ENCODE data around the gene PLD4. TPM values are rescaled to one million over a fixed set of nuclear protein-coding genes. Genes with fewer than 3 reads are reported as not detected.

Gene PLD4
- total RNA-seq, 4 donors from 2014 or later: under 0.01 to 1.3 TPM; not detected in 2

DNA sequence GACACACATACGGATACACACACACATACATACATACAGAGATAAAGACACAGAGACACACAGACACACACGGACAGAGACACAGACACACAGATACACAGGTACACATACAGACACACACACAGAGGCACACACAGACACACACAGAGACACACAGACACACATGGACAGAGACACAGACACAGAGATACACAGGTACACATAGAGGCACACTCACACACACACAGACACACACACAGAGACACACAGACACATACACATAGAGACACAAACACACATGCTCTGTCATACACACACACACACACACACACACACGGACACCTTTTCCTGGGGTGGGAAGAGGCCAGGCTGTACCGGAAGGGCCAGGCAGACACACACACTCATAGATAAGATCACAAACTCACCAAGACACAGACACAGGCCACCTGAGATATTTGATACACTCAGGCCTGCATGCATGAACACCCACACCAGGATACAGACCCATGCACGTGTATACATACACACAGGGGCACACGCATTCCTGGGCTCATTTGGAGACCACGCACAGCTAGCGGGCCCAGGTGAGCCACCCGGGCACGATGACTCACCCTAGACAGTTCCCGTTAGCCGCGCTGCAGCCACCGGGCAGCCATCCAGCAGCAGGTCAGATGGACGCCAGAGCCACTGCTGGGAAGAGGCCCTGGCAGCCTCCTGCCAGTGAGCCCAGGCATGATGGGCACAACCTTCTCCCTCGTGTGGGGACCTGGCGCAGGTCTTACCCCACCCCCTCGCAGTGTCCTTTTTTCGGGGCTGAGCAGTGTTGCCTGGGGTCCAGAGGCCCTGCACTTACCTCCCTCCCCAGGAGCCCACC, 55.3 kb downstream of the PLD4 start:
- TF ChIP-seq, protein P1, sequence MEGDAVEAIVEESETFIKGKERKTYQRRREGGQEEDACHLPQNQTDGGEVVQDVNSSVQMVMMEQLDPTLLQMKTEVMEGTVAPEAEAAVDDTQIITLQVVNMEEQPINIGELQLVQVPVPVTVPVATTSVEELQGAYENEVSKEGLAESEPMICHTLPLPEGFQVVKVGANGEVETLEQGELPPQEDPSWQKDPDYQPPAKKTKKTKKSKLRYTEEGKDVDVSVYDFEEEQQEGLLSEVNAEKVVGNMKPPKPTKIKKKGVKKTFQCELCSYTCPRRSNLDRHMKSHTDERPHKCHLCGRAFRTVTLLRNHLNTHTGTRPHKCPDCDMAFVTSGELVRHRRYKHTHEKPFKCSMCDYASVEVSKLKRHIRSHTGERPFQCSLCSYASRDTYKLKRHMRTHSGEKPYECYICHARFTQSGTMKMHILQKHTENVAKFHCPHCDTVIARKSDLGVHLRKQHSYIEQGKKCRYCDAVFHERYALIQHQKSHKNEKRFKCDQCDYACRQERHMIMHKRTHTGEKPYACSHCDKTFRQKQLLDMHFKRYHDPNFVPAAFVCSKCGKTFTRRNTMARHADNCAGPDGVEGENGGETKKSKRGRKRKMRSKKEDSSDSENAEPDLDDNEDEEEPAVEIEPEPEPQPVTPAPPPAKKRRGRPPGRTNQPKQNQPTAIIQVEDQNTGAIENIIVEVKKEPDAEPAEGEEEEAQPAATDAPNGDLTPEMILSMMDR (IDR thresholded peaks at IDR 0.05; ENCODE audit: low read depth): no peak

DNA sequence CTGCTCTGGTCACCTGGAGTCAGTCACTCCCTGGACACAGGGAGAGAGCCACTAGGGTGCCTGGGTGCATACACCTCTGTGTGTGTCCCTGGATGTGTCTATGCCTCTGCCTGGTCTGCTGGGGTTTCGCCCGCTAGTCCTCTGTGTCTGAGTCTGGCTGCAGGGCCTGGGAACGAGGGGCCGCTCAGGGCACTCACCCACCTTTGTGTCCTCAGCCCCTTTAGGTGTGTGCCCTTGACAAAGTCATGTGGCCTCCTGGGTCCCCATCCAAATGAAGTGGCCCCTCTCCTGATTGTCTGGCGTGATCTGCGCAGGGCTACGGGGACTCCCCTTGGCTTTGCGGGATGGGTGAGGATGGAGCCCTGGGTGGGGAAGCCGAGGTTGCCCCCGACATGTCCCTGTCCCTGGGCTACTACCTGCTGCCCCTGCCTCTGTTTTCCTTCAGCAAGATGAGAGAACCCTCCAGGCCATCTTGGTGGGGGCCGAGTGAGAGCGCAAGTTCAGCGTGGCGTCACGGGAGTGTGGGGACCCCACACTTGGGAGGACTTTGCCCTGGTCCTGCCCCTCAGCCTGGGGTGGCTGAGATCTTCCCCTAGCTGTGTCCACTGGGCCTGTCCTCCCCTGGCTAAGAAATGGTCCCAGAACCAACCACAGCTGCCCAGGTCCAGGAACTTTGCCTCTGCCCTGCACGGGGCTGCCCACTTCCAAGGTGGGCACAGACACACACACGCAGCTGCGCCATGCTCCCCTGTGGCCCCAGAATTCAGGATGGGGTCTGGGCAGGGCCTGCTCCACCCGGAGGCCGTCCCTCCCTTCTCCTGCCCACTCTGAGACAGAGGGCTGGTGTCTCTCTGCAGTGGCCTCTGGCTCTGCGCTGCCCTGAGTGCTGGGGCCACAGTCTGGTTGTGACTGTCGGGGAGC, 56.2 kb downstream of the PLD4 start:
- TF ChIP-seq, protein P1 (IDR thresholded peaks at IDR 0.05; ENCODE audit: low read depth): no peak

DNA sequence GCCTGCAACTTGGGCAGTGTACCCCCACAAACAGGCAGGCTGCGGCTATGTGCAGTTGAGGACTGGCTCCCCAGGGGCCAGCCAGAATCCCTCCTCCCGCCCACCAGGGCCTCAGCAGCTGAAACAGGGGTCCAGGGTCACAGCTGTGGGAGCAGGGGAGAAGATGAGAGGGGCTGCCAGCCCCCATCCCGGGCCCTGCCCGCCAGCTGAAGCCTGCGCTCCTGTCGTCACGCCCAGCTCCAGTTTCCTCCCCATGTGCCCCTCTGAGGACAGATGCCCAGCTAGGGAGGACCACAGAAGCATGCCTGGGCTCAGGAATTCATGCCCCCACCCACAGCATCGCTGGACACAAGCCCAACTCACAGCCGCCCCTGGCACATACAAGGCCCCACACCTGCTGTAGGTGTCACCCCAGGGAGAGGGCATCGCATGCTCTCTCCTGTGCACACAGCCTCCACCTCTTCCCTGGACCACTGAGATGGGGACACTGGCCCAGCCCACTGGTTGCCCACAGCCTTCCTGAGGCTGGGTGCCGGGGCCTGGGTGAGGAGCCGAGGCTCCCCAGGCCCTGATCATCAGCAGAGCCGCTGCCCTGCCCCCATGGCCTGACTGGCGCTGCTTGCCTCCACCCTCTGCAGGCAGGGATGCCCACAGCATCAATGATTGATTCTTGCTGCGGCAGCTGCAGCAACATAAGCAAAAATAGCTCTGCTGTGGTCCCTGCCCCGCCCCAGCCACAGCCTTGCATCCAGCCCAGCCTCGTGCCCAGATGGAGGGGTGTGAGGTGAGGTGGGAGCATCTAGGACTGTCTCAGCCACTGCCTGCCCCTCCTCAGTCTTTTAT, 57.2 kb downstream of the PLD4 start:
- TF ChIP-seq, protein P1 (IDR thresholded peaks at IDR 0.05; ENCODE audit: low read depth): no peak

DNA sequence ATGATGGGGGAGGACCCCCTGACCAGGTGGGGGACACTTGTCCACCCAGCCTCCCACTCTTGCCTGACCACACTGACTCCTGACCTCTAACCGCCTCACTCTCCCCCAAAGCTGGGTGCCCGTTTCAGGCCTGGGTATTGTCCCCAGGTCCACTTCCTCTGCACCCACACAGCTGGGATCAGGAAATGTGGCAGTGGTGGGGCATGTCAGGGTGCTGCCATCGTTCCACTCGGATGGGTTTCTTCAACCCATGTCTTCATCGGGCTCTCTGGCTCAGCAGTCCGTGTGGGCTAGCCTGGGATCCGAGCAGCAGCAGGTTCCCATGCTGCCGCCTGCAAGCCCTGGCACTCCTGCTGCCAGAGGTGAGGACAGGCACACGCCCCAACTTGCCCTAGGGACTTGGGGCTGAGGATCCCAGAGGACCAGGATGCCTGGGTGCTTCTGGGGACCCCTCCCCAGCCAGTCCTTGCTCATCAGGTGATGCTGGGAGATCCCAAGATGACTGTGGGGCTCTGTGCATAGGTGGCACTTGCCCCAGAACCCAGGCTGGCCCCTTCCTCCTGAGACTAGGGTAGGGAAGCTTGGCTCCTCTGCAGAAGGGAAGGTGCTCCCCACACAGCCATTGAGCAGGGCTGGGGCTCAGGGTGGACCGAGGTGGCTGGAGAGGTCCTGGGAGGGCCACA, 58.0 kb downstream of the PLD4 start:
- TF ChIP-seq, protein P1 (IDR thresholded peaks at IDR 0.05; ENCODE audit: low read depth): no peak

Other genes starting within 250 kb of the PLD4 start
- gene INF2, start 235.3 kb upstream of the PLD4 start, total RNA-seq: 100 to 1,000 TPM in 1 of 4 donors, 10 to 100 TPM in 3; 39.9 to 199 (median 72.4) TPM
- gene ADSS1, start 200.7 kb upstream of the PLD4 start, total RNA-seq: 10 to 100 TPM in 1 of 4 donors, 1 to 10 TPM in 3; 2.3 to 36.2 (median 7.3) TPM
- 100 to 1,000 TPM in 3 of 4 donors, 10 to 100 TPM in 1; 65.4 to 232 (median 169) TPM for gene SIVA1, start 171.7 kb upstream of the PLD4 start, total RNA-seq
- 100 to 1,000 TPM in 3 of 4 donors, 10 to 100 TPM in 1; 70.9 to 264 (median 110) TPM for gene AKT1, start 129.1 kb upstream of the PLD4 start, total RNA-seq
- 10 to 100 TPM in 1 of 4 donors, 1 to 10 TPM in 3; 1.5 to 18.1 (median 3.1) TPM for gene ZBTB42, start 123.8 kb upstream of the PLD4 start, total RNA-seq
- gene CEP170B, start 59.6 kb upstream of the PLD4 start, total RNA-seq: 10 to 100 TPM in 2 of 4 donors, 1 to 10 TPM in 2; 5.6 to 23.9 (median 9.3) TPM
- gene AHNAK2, start 53.5 kb downstream of the PLD4 start, total RNA-seq: 10 to 100 TPM; 36.9 to 77.5 (median 43.9) TPM
- 1 to 10 TPM; 1.4 to 7.9 (median 3.6) TPM for gene CLBA1, start 60.9 kb downstream of the PLD4 start, total RNA-seq
- gene CDCA4, start 96.2 kb downstream of the PLD4 start, total RNA-seq: 1 to 10 TPM; 4.0 to 6.6 (median 6.3) TPM
- gene GPR132, start 140.6 kb downstream of the PLD4 start, total RNA-seq: 1 to 10 TPM; 1.3 to 5.5 (median 3.3) TPM
- 10 to 100 TPM in 1 of 4 donors, 1 to 10 TPM in 3; 2.5 to 16.2 (median 4.9) TPM for gene JAG2, start 243.9 kb downstream of the PLD4 start, total RNA-seq

All from subcutaneous adipose tissue (tissue), 4 donors.